SU-DHL-6 (cell line): ENCODE results near the gene PXYLP1.

Experiments
- H2AFZ ChIP-seq: fragments of 200-600 bp; sonication (generic); 2 replicates; pipeline ENCODE4 v1.6.1; 2014; ENCODE audit warnings: low read depth, mild to moderate bottlenecking, moderate library complexity, mixed read lengths, antibody characterized with exemption, low read length; ENCODE audit not compliant: severe bottlenecking
- H3F3A ChIP-seq: fragments of 200-600 bp; shearing (Covaris generic); 2 replicates; pipeline ENCODE4 v1.6.0; 2016; ENCODE audit warnings: antibody characterized with exemption, mild to moderate bottlenecking; ENCODE audit not compliant: insufficient read depth
- H3K27ac ChIP-seq: fragments of 200-600 bp; sonication (generic); 2 replicates; pipeline ENCODE4 v1.5.1; 2016; ENCODE audit warnings: low read depth, mild to moderate bottlenecking, low read length, moderate library complexity, mixed read lengths
- H3K27me3 ChIP-seq: fragments of 200-600 bp; sonication (generic), shearing (Covaris generic); 2 replicates; pipeline ENCODE4 v1.6.0; 2014; ENCODE audit warnings: mild to moderate bottlenecking, low read length
- H3K36me3 ChIP-seq: fragments of 200-600 bp; sonication (generic); 2 replicates; pipeline ENCODE4 v1.6.1; 2014; ENCODE audit warnings: mild to moderate bottlenecking, low read length, mixed read lengths
- H3K4me2 ChIP-seq: fragments of 300-600, 200-600 bp; shearing (Covaris generic), sonication (generic); 2 replicates; pipeline ENCODE4 v1.6.0; 2014; ENCODE audit warnings: low read length, low read depth, mild to moderate bottlenecking; ENCODE audit not compliant: poor library complexity, severe bottlenecking
- H3K4me3 ChIP-seq: fragments of 200-600 bp; sonication (generic); 2 replicates; pipeline ENCODE4 v1.5.1; 2014; ENCODE audit warnings: antibody characterized with exemption, low read length, mild to moderate bottlenecking, mixed read lengths; ENCODE audit not compliant: insufficient read depth, poor library complexity, severe bottlenecking
- H3K79me2 ChIP-seq: fragments of 200-600 bp; sonication (generic); 2 replicates; pipeline ENCODE4 v1.6.1; 2014; ENCODE audit warnings: mild to moderate bottlenecking, low read length, moderate library complexity; ENCODE audit not compliant: insufficient read depth
- H3K9ac ChIP-seq: fragments of 200-600 bp; sonication (generic); 2 replicates; pipeline ENCODE4 v1.7.0; 2014; ENCODE audit warnings: mild to moderate bottlenecking, low read length
- H3K9me2 ChIP-seq: fragments of 200-600 bp; sonication (generic); replicated peaks from 2 replicates; pipeline ENCODE4 v1.6.1; 2014; ENCODE audit warnings: low read length; ENCODE audit not compliant: insufficient read depth
- H3K9me3 ChIP-seq: fragments of 200-600 bp; sonication (generic); 2 replicates; pipeline ENCODE4 v1.6.1; 2014; ENCODE audit warnings: low read length, mixed read lengths; ENCODE audit not compliant: insufficient read depth
- H4K20me1 ChIP-seq: fragments of 200-600 bp; sonication (generic); 2 replicates; pipeline ENCODE4 v1.6.1; 2014; ENCODE audit warnings: low read depth, mild to moderate bottlenecking, antibody characterized with exemption, low read length, moderate library complexity, mixed read lengths
- CTCF ChIP-seq: fragments of 200-600 bp; sonication (generic); IDR thresholded peaks from one replicate; pipeline ENCODE4 v1.5.1; 2017; ENCODE audit warnings: antibody characterized with exemption, mild to moderate bottlenecking, low read length, moderate library complexity; ENCODE audit not compliant: insufficient read depth, poor library complexity, severe bottlenecking
- EZH2phosphoT487 ChIP-seq: fragments of 200-600 bp; sonication (generic), shearing (Covaris generic); conservative IDR thresholded peaks from 2 replicates; pipeline ENCODE4 v1.6.1; 2018; ENCODE audit warnings: mild to moderate bottlenecking, antibody characterized with exemption, low read length, moderate library complexity, mixed read lengths

Gene PXYLP1

DNA sequence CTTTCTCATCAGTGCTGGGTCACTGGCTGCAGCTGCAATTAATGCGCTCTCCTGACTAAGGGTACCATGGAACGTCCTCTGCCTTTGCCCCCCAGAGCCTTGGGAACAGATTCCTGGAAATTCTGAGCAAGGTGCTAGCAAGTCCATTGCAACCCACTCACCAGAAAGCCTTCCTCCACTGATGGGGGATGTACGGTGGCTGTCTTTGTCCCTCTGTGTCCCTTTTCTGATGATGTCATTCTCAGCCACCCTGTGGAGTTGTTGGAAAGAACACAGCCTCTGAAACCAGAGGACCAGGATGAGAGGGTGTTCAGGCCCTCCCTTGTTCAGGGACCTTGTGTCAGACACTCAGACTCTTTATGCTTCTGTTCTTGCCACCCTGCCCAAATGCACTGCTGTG is 98.6 kb downstream of the PXYLP1 start:
- Histone ChIP-seq H3K9me2 (no peaks in the 10 kb centered on the region), H3K79me2 (no peaks in the 10 kb centered on the region), H3K36me3 (no peaks in the 10 kb centered on the region), H3K27me3 (no peaks in the 10 kb centered on the region), H3K4me3 (no peak overlapping the region), H3K9me3 (no peaks in the 10 kb centered on the region), H2AFZ (no peak overlapping the region), H4K20me1 (no peaks in the 10 kb centered on the region), H3K9ac (no peak overlapping the region), H3F3A (no peaks in the 10 kb centered on the region), H3K27ac (no peak overlapping the region), H3K4me2 (no peak overlapping the region)
- TF ChIP-seq EZH2phosphoT487 (no peak), CTCF (no peak)

DNA sequence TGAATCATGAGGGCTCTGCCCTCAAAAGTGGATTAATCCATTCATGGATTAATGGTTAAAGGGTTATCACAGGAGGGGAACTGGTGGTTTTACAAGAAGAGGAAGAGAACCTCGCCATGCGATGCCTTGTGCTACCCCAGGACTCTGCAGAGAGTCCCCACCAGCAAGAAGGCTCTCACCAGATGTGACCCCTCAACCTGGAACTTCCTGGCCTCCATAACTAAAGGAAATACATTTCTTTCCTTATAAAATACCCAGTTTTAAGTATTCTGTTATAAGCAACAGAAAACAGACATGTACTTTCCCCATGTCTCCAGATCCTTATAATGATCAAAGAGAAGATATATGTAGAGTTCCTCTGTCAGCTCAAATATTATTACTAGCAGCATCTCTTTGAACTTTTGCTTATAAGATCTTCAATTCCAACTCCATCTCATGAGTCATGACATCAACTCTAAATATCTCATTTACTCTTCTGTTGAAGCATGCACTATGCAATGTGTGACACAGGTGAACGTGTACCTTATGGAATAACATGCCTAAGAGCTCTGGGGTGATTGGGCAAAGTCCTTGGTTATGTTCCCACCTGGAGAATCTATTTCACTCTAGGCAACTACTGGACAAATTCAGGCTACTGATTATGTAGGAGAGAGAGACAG is 99.2 kb downstream of the PXYLP1 start:
- Histone ChIP-seq H3K9ac (no peak overlapping the region), H3K27ac (no peak overlapping the region), H2AFZ (no peak overlapping the region), H3K79me2 (no peaks in the 10 kb centered on the region), H3F3A (no peaks in the 10 kb centered on the region), H3K9me2 (no peaks in the 10 kb centered on the region), H3K27me3 (no peaks in the 10 kb centered on the region), H3K9me3 (no peaks in the 10 kb centered on the region), H4K20me1 (no peaks in the 10 kb centered on the region), H3K36me3 (no peaks in the 10 kb centered on the region), H3K4me3 (no peak overlapping the region), H3K4me2 (no peak overlapping the region)
- TF ChIP-seq CTCF (no peak), EZH2phosphoT487 (no peak)

- Histone ChIP-seq H3K4me3 (no peak overlapping the region), H3K36me3 (no peaks in the 10 kb centered on the region), H3K4me2 (no peak overlapping the region), H3F3A (no peaks in the 10 kb centered on the region), H4K20me1 (no peaks in the 10 kb centered on the region), H3K79me2 (no peaks in the 10 kb centered on the region), H3K9ac (no peak overlapping the region), H3K27ac (no peak overlapping the region), H3K27me3 (no peaks in the 10 kb centered on the region), H3K9me2 (no peaks in the 10 kb centered on the region), H3K9me3 (no peaks in the 10 kb centered on the region), H2AFZ (no peak overlapping the region)
- no peak for TF ChIP-seq CTCF
- TF ChIP-seq EZH2phosphoT487, result no peak
Measured at GRCh38 chr3:141331377-141332318, 100.0 kb downstream of the PXYLP1 start.
